CD4-positive, alpha-beta T cell treated with Interleukin-15 for 4 hours (primary cell): ENCODE measurements around the gene PRPF38A.

ENCODE experiments used
- DNase-seq: peaks from one replicate; pipeline ENCODE4 v3.0.0-alpha.2; 2020; ENCODE audit warnings: low spot score

Gene PRPF38A

GRCh38 chr1:52463891-52464290 is 59.5 kb downstream of the PRPF38A start:
- no peak for DNase-seq

GRCh38 chr1:52469108-52469507 is 64.7 kb downstream of the PRPF38A start:
- DNase-seq = no peak
